NK-92 treated with Interleukin-12 subunit alpha and Interleukin-12 subunit beta, amount 100 ng/mL, for 24 hours (cell line): Measurements from ENCODE around the gene ZFAND3.

Experiments
- DNase-seq: peaks from one replicate; lab custom pipeline; 2025; lab: John Stamatoyannopoulos, UW

ZFAND3 gene

GRCh38 chr6:38004908-38005307 is 185.4 kb downstream of the ZFAND3 start:
- no peak for DNase-seq

GRCh38 chr6:38011937-38012336 is 192.4 kb downstream of the ZFAND3 start:
- no peak for DNase-seq

GRCh38 chr6:38012573-38012972 is 193.0 kb downstream of the ZFAND3 start:
- DNase-seq: no peak

GRCh38 chr6:38015341-38015740 is 195.8 kb downstream of the ZFAND3 start:
- DNase-seq: no peak

- DNase-seq: no peak
Measured at GRCh38 chr6:38016824-38017223, 197.3 kb downstream of the ZFAND3 start.

GRCh38 chr6:38018755-38019165 is 199.2 kb downstream of the ZFAND3 start:
- DNase-seq: no peak

- DNase-seq: no peak
Measured at GRCh38 chr6:38020593-38020992, 201.1 kb downstream of the ZFAND3 start.

GRCh38 chr6:38021029-38021428 is 201.5 kb downstream of the ZFAND3 start:
- no peak for DNase-seq

- no peak for DNase-seq
Measured at GRCh38 chr6:38021571-38021970, 202.0 kb downstream of the ZFAND3 start.

GRCh38 chr6:38022688-38023087 is 203.2 kb downstream of the ZFAND3 start:
- DNase-seq: no peak

- no peak for DNase-seq
Measured at GRCh38 chr6:38024908-38025307, 205.4 kb downstream of the ZFAND3 start.

- no peak for DNase-seq
Measured at GRCh38 chr6:38025451-38025850, 205.9 kb downstream of the ZFAND3 start.

GRCh38 chr6:38027685-38028373 is 208.3 kb downstream of the ZFAND3 start:
- DNase-seq: no peak

- DNase-seq: no peak
Measured at GRCh38 chr6:38030380-38030779, 210.9 kb downstream of the ZFAND3 start.

- DNase-seq: no peak
Measured at GRCh38 chr6:38032797-38033196, 213.3 kb downstream of the ZFAND3 start.

GRCh38 chr6:38033442-38033982 is 214.0 kb downstream of the ZFAND3 start:
- DNase-seq: no peak

- DNase-seq: no peak
Measured at GRCh38 chr6:38034274-38034914, 214.9 kb downstream of the ZFAND3 start.

GRCh38 chr6:38035478-38035877 is 216.0 kb downstream of the ZFAND3 start:
- DNase-seq: no peak

- no peak for DNase-seq
Measured at GRCh38 chr6:38039502-38039901, 220.0 kb downstream of the ZFAND3 start.

- no peak for DNase-seq
Measured at GRCh38 chr6:38040254-38040653, 220.7 kb downstream of the ZFAND3 start.

- DNase-seq: no peak
Measured at GRCh38 chr6:38043259-38043753, 223.8 kb downstream of the ZFAND3 start.

GRCh38 chr6:38045701-38046305 is 226.3 kb downstream of the ZFAND3 start:
- DNase-seq: no peak

GRCh38 chr6:38047562-38047961 is 228.0 kb downstream of the ZFAND3 start:
- DNase-seq: no peak
